COR-L47 (cell line): Measurements from ENCODE around the gene OVOL1.
"Not testable (repeated sequence)": the region's sequence is repeated elsewhere in the genome, so short reads cannot be mapped to it uniquely, and the experiment has no call there.

ENCODE experiments used
- DNase-seq: peaks from one replicate; lab custom pipeline; 2025; lab: John Stamatoyannopoulos, UW

Gene OVOL1

GRCh38 chr11:65814986-65815565, 28.2 kb downstream of the OVOL1 start:
- DNase-seq = no peak

- DNase-seq = no peak
Measured at GRCh38 chr11:65816696-65817095, 29.8 kb downstream of the OVOL1 start.

GRCh38 chr11:65817312-65817834, 30.5 kb downstream of the OVOL1 start:
- DNase-seq = no peak

- DNase-seq = peak; percentile 83
Measured at GRCh38 chr11:65817835-65818680, 31.2 kb downstream of the OVOL1 start.

- peak; percentile 93 for DNase-seq
Measured at GRCh38 chr11:65821107-65821506, 34.2 kb downstream of the OVOL1 start.

GRCh38 chr11:65822776-65823528, 36.1 kb downstream of the OVOL1 start:
- DNase-seq = peak; percentile 47

GRCh38 chr11:65826984-65827735, 40.3 kb downstream of the OVOL1 start:
- DNase-seq = no peak

GRCh38 chr11:65829459-65829858, 42.6 kb downstream of the OVOL1 start:
- no peak for DNase-seq

- DNase-seq = not testable (repeated sequence)
Measured at GRCh38 chr11:65832231-65832630, 45.4 kb downstream of the OVOL1 start.

- DNase-seq = peak; percentile 93
Measured at GRCh38 chr11:65833297-65834030, 46.6 kb downstream of the OVOL1 start, which contains the start of gene SNX32. Gene SNX32 (plus strand): TSS chr11:65833963. CDS start chr11:65834066, 103 bp downstream.

- DNase-seq = no peak
Measured at GRCh38 chr11:65834202-65834601, 47.3 kb downstream of the OVOL1 start.

GRCh38 chr11:65842144-65842543, 55.3 kb downstream of the OVOL1 start:
- no peak for DNase-seq

GRCh38 chr11:65843811-65844210, 56.9 kb downstream of the OVOL1 start:
- DNase-seq = no peak

- DNase-seq = no peak
Measured at GRCh38 chr11:65844231-65844872, 57.5 kb downstream of the OVOL1 start.
